Endothelial cell of hepatic sinusoid (primary cell): Measurements from ENCODE around the gene TUT4.

Experiments
- in situ Hi-C: cut with HindIII; loops from 2 replicates; pipeline ENCODE4 v1.10.0; 2017; ENCODE audit warnings: low sequenced_read_pairs

TUT4 gene

GRCh38 chr1:52473039-52473438, 79.9 kb downstream of the TUT4 start:
- in situ Hi-C loops: no loop called here

GRCh38 chr1:52472384-52472783, 80.5 kb downstream of the TUT4 start:
- in situ Hi-C loops: no loop called here

GRCh38 chr1:52469108-52469507, 83.8 kb downstream of the TUT4 start:
- in situ Hi-C loops: no loop called here

- in situ Hi-C loops: no loop called here
These were observed 89.0 kb downstream of the TUT4 start for GRCh38 chr1:52463891-52464290.

GRCh38 chr1:52461821-52462220, 91.1 kb downstream of the TUT4 start:
- in situ Hi-C loops: no loop called here

- in situ Hi-C loops: no loop called here
These were observed 92.2 kb downstream of the TUT4 start for GRCh38 chr1:52460694-52461093.

- in situ Hi-C loops: no loop called here
These were observed 97.2 kb downstream of the TUT4 start for GRCh38 chr1:52455686-52456085.

GRCh38 chr1:52454779-52455178, 98.1 kb downstream of the TUT4 start:
- in situ Hi-C loops: no loop called here

- in situ Hi-C loops: no loop called here
These were observed 98.8 kb downstream of the TUT4 start for GRCh38 chr1:52454127-52454526.

- in situ Hi-C loops: no loop called here
These were observed 108.4 kb downstream of the TUT4 start for GRCh38 chr1:52444463-52444862.

- in situ Hi-C loops: no loop called here
These were observed 112.9 kb downstream of the TUT4 start for GRCh38 chr1:52439976-52440375.

GRCh38 chr1:52436817-52437216, 116.1 kb downstream of the TUT4 start:
- in situ Hi-C loops: no loop called here

GRCh38 chr1:52435650-52436049, 117.2 kb downstream of the TUT4 start:
- in situ Hi-C loops: no loop called here

- in situ Hi-C loops: no loop called here
These were observed 117.7 kb downstream of the TUT4 start for GRCh38 chr1:52435211-52435610.

GRCh38 chr1:52432807-52433206, 120.1 kb downstream of the TUT4 start:
- in situ Hi-C loops: no loop called here

GRCh38 chr1:52427152-52427551, 125.7 kb downstream of the TUT4 start:
- in situ Hi-C loops: no loop called here

GRCh38 chr1:52426371-52426770, 126.5 kb downstream of the TUT4 start:
- in situ Hi-C loops: no loop called here

- in situ Hi-C loops: no loop called here
These were observed 128.1 kb downstream of the TUT4 start for GRCh38 chr1:52424813-52425212.

- in situ Hi-C loops: no loop called here
These were observed 128.7 kb downstream of the TUT4 start for GRCh38 chr1:52424231-52424636.

GRCh38 chr1:52423771-52424170, 129.1 kb downstream of the TUT4 start:
- in situ Hi-C loops: no loop called here

- in situ Hi-C loops: no loop called here
These were observed 129.8 kb downstream of the TUT4 start for GRCh38 chr1:52423055-52423454.

- in situ Hi-C loops: no loop called here
These were observed 132.2 kb downstream of the TUT4 start for GRCh38 chr1:52420713-52421112.

GRCh38 chr1:52416811-52417210, 136.1 kb downstream of the TUT4 start:
- in situ Hi-C loops: no loop called here

- in situ Hi-C loops: no loop called here
These were observed 137.9 kb downstream of the TUT4 start for GRCh38 chr1:52414942-52415341.
